T-helper 2 cell treated with Interferon-gamma antibody and Interleukin-4, amounts not matched to agents 100 ng/mL and 5 ng/mL, for 36 hours (primary cell): ENCODE results near the gene NKTR. TPM values are rescaled to one million over a fixed set of nuclear protein-coding genes. Genes with fewer than 3 reads are reported as not detected.

Source experiments
- intact Hi-C: fragments of 100-400 bp; cut with micrococcal nuclease; formaldehyde crosslinking; loops from one replicate; pipeline ENCODE4 v1.15.1; 2023
- total RNA-seq: library from RNA; stranded (reverse); gene quantifications from 2 replicates; pipeline ENCODE4 v1.2.3, GENCODE V29; 2022

Gene NKTR
- total RNA-seq, 1 donor from 2014 or later, result 106 TPM

- intact Hi-C loops, result no loop called here
Observed at GRCh38 chr3:42647821-42648459, 47.5 kb downstream of the NKTR start.

GRCh38 chr3:42649006-42649405 lies 48.5 kb downstream of the NKTR start:
- intact Hi-C loops, result no loop called here

- intact Hi-C loops, result loop anchor here (10.0 kb wide), 1 partner anchor 155 kb away; the partner anchor contains the start of genes ACKR2 and HIGD1A
Observed at GRCh38 chr3:42649783-42650182, 49.3 kb downstream of the NKTR start.

DNA sequence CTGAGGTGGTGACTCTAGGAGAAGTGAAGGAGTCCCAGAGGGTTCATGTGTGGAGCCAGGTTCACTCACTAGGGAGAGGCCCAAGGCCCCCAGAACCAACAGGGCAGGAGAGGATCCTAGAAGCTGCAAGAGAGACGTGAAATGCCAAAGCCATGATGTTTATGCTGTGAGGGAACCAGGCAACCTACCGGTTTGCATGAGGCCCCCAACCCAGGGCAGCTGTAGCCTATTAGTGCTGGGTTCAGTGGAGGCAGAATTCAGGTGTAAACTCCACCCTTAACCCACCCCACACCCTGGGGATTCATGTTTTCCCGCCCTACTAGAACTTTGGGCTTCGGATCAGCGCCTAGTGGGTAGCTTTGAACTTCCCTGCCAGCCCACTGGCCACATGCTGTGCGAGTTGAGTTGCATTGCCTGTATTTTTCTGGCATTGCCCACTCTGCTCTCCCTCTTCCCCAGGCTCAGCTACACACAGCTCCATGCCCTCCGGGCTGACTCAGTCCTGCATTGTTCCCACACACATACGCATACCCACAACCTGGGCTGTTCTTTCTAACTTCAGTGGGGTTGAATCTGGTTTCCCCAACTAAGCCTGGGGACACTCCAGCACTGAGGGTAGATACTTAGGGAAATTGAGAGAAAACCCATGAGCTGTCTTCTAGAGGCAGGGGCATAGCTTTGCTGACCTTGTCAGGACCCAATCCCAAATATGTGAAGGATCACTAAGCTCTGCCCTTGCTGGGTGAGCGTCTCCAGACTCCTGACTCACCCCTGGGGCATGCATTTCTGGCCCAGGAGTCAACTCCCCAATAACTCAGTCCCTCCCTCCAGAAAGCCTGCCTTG lies 51.0 kb downstream of the NKTR start:
- intact Hi-C loops, result loop anchor here (10.0 kb wide), 1 partner anchor 153 kb away; the partner anchor contains the start of genes ACKR2 and HIGD1A

DNA sequence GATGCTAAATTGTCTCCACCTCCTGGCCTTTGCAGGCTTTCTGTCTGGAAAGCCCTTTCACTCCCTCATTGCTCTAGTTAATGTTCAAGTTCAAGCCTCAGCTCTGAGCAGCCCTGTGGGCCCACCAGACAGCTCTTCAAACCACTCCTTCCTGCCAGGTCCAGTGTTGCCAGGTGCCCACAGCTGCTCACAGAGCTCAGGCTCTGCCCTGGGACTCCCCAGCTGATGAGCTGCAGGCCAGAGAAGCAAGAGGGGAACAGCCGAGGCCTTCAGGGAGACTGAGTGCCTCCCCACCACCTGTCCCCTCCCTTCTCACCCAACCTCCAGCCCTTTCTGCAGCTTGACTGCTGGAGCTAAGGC lies 51.7 kb downstream of the NKTR start:
- intact Hi-C loops, result loop anchor here (10.0 kb wide), 1 partner anchor 153 kb away; the partner anchor contains the start of genes ACKR2 and HIGD1A

GRCh38 chr3:42652611-42653302 lies 52.3 kb downstream of the NKTR start:
- intact Hi-C loops, result loop anchor here (10.0 kb wide), 1 partner anchor 152 kb away; the partner anchor contains the start of genes ACKR2 and HIGD1A

- intact Hi-C loops, result loop anchor here (10.0 kb wide), 1 partner anchor 152 kb away; the partner anchor contains the start of genes ACKR2 and HIGD1A
Observed at GRCh38 chr3:42653303-42653559, 52.7 kb downstream of the NKTR start.

DNA sequence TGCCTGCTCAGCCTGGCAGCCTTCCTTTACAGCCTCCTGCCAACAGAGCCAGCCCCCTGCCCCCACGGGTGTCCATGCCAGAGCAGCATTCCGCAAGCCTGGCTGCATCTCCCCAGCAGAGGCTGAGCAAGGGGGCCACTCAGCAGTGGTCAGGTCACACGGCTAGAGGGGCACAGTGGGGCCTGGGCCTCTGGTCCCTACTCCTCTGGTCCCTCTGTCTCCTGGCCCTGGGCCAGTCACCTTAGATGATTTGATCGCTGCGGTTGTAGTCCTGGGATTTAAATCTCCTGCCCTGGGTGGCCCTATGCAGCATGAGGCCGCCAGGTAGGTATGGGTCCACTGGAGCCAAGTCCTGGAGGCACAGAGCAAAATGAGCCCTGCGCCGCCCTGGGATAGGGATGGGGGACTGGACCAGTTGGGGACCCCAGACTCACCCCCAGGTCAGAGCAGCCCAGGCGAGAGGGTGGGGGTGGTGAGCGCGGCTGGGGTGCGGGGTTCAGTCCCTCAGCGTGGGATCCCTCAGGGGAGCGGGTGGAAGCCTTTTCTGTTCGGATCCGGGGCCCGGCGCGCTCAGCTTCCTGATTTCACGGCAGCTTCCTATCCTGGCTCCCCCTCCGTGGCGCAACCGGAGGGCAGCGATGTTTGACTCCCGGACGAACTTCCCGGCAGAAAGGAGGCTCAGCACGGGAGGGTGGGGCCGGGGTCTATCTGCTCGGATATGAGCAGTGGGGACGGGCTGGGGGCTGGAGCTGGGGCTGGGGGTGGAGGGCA lies 53.3 kb downstream of the NKTR start, which contains the start of gene ZBTB47:
TSS of gene ZBTB47 (plus strand) at position 138 of the 771 bp plus-strand sequence. CDS start 4,659 bp downstream, outside the sequence.
- intact Hi-C loops, result loop anchor here (10.0 kb wide), 1 partner anchor 151 kb away; the partner anchor contains the start of genes ACKR2 and HIGD1A

- intact Hi-C loops, result loop anchor here (10.0 kb wide), 1 partner anchor 150 kb away; the partner anchor contains the start of genes ACKR2 and HIGD1A
Observed at GRCh38 chr3:42654331-42655201, 54.1 kb downstream of the NKTR start.

- intact Hi-C loops, result loop anchor here (10.0 kb wide), 1 partner anchor 149 kb away; the partner anchor contains the start of genes ACKR2 and HIGD1A
Observed at GRCh38 chr3:42655331-42655888, 54.9 kb downstream of the NKTR start.

DNA sequence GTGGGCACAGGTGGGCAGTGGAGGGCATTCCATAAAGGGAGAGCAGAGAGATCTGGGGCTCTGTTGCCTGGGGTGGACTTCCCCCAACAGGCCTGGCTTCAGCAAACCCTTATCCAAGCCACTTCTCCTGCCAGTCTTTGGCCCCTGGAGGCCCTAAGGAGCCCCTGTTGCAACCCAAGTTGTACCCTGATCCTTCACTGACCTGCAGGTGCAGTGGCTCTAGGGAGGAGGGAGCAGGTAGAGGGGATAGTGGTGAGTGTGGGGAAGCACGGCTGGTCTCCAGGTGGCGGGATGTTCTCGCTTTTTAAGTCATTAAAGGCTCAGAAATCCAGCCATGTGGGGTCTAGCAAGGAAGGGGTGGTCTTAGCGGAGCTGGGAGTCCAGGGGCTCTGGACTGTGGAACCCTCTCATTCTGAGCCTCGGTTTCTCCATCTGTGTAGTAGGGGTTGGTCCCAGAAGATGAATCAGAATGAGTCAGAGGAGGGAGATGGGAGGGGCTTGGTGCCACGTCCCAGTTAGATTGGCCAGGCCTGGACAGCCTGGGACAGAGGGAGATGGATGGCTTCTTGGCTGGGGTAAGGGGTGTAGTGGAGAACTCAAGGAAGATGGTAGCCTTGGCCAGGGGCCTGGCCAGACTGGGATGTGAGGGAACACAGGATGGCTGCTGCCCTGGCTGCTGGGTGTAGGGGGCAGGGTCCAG lies 55.6 kb downstream of the NKTR start:
- intact Hi-C loops, result loop anchor here (10.0 kb wide), 1 partner anchor 149 kb away; the partner anchor contains the start of genes ACKR2 and HIGD1A

DNA sequence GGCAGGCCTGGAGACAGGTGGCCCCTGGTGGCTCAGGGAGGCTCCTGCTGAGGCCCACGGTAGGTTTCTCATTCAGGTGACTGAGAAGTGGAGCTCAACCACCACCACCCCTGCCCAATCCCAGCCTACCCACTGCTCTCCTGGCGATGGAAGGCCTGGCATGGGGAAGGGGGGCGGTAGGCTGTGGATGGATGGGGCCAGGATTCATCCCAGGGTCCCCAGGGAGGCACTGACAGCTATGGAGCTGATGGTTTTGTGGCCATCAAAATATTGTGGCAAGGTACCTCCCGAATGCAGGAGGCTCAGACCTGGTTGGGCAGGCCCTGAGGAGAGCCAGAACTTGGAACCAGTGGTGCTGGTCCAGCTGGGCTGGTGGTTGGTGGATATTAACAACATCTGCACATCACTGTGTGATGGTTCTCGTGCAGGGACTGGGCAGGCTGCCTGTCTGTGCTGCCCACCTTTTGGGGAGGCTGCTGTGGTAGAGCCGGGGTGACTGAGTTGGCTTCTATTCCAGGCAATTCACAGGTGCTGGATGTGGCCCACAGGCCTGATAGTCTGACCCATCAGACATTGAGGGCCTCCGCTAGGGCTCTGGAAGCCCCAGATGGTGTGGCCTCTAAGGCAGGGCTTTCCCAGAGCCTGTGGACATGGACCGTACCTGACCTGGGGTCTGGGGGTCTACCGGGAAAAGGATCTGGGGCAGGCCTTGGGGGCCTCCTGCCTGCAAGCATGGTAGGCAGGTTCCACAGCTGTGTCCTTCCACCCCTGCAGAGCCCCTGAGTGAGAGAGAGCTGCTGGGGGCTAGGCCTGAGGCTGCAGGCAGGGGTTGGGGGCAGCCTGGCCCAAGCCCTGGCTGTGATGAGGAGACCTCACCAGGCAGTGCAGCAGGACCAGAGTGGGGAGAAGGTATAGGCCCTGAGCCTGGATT lies 56.5 kb downstream of the NKTR start:
- intact Hi-C loops, result loop anchor here (10.0 kb wide), 1 partner anchor 148 kb away; the partner anchor contains the start of genes ACKR2 and HIGD1A

GRCh38 chr3:42657675-42658074 lies 57.2 kb downstream of the NKTR start:
- intact Hi-C loops, result loop anchor here (10.0 kb wide), 1 partner anchor 147 kb away; the partner anchor contains the start of genes ACKR2 and HIGD1A

GRCh38 chr3:42658091-42658770 lies 57.7 kb downstream of the NKTR start:
- intact Hi-C loops, result loop anchor here (10.0 kb wide), 1 partner anchor 147 kb away; the partner anchor contains the start of genes ACKR2 and HIGD1A

DNA sequence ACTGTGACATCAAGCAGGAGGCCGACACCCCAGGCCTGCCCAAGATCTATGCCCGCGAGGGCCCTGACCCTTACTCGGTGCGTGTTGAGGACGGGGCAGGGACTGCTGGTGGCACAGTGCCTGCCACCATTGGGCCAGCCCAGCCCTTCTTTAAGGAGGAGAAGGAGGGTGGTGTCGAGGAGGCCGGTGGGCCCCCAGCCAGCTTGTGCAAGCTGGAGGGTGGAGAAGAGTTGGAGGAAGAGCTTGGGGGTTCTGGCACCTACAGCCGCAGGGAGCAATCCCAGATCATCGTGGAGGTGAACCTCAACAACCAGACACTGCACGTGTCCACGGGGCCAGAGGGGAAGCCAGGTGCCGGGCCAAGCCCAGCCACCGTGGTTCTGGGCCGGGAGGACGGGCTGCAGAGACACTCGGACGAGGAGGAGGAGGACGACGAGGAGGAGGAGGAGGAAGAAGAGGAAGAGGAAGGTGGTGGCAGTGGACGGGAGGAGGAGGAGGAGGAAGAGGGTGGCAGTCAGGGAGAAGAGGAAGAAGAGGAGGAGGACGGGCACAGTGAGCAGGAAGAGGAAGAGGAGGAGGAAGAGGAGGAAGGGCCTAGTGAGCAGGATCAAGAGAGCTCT lies 58.4 kb downstream of the NKTR start:
- intact Hi-C loops, result loop anchor here (10.0 kb wide), 1 partner anchor 146 kb away; the partner anchor contains the start of genes ACKR2 and HIGD1A
